ENCODE measurements around the gene PRKCI.

DNA sequence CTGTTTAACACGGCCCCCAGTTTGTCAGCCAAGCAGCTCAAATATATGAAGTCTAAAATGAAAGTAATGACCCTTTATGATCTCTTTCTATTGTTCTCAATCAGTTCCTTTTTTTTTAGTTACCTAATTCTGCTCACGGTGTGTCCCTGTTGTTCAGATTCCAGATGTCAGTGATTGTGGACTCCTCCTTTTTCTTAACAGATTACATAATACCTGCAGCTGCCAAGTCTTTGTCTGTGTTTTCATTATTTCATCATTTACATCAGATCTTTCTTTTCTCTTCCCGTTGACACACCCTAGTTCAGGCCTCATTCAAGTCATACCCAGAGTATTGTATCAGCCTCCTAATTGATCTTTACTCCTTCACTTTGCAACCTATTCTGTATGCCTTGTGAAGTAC, 79.2 kb downstream of the PRKCI start:
- TF ChIP-seq, protein P1, sequence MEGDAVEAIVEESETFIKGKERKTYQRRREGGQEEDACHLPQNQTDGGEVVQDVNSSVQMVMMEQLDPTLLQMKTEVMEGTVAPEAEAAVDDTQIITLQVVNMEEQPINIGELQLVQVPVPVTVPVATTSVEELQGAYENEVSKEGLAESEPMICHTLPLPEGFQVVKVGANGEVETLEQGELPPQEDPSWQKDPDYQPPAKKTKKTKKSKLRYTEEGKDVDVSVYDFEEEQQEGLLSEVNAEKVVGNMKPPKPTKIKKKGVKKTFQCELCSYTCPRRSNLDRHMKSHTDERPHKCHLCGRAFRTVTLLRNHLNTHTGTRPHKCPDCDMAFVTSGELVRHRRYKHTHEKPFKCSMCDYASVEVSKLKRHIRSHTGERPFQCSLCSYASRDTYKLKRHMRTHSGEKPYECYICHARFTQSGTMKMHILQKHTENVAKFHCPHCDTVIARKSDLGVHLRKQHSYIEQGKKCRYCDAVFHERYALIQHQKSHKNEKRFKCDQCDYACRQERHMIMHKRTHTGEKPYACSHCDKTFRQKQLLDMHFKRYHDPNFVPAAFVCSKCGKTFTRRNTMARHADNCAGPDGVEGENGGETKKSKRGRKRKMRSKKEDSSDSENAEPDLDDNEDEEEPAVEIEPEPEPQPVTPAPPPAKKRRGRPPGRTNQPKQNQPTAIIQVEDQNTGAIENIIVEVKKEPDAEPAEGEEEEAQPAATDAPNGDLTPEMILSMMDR (IDR thresholded peaks at IDR 0.05 in 8 of 11, conservative IDR thresholded peaks at IDR 0.05 in 3 of 11): no peak
- no peak for TF ChIP-seq POLR2A (IDR thresholded peaks at IDR 0.05)
- no peak for TF ChIP-seq POLR2AphosphoS5 (IDR thresholded peaks at IDR 0.05)

All from spleen (tissue), 7 donors.